RWPE1 (cell line): ENCODE results near the gene ANKLE1.

ENCODE experiments used
- CTCF ChIA-PET: fragments of 350-600 bp; sonication (Branson Sonifier 250); formaldehyde crosslinking; extraction: SDS; loops from one replicate; lab custom pipeline; 2021; lab: Yijun Ruan, JAX
- POLR2A ChIA-PET: fragments of 400-600 bp; formaldehyde crosslinking; extraction: SDS; loops from one replicate; lab custom pipeline; 2020; ENCODE audit warnings: antibody characterized with exemption; ENCODE audit not compliant: low non-redundant PET; lab: Yijun Ruan, JAX
- DNase-seq: peaks from one replicate; pipeline ENCODE4 v3.0.0; 2012; ENCODE audit warnings: low spot score
- H3K27ac ChIP-seq: fragments of 450-650 bp; 2 replicates; pipeline ENCODE4 v1.5.1; 2017
- CTCF ChIP-seq: fragments of 450-650 bp; conservative IDR thresholded peaks from 2 replicates; pipeline ENCODE4 v1.5.1; 2017; ENCODE audit warnings: low read depth, mild to moderate bottlenecking

ANKLE1 gene

GRCh38 chr19:17243211-17243829, 38.4 kb upstream of the ANKLE1 start:
- CTCF ChIA-PET, result interaction anchor here (0.6 to 1.7 kb wide), 4 partner anchors 17 to 40 kb away, joined by 3 to 6 read pairs (median 3); no protein-coding TSS in a partner anchor
- peak overlapping the region; percentile 89 for H3K27ac ChIP-seq
- POLR2A ChIA-PET, result interaction anchor here (0.5 to 0.6 kb wide), 2 partner anchors 50 to 65 kb away, joined by 3 to 4 read pairs; no protein-coding TSS in a partner anchor
- no peak for DNase-seq
- no peak for TF ChIP-seq CTCF

DNA sequence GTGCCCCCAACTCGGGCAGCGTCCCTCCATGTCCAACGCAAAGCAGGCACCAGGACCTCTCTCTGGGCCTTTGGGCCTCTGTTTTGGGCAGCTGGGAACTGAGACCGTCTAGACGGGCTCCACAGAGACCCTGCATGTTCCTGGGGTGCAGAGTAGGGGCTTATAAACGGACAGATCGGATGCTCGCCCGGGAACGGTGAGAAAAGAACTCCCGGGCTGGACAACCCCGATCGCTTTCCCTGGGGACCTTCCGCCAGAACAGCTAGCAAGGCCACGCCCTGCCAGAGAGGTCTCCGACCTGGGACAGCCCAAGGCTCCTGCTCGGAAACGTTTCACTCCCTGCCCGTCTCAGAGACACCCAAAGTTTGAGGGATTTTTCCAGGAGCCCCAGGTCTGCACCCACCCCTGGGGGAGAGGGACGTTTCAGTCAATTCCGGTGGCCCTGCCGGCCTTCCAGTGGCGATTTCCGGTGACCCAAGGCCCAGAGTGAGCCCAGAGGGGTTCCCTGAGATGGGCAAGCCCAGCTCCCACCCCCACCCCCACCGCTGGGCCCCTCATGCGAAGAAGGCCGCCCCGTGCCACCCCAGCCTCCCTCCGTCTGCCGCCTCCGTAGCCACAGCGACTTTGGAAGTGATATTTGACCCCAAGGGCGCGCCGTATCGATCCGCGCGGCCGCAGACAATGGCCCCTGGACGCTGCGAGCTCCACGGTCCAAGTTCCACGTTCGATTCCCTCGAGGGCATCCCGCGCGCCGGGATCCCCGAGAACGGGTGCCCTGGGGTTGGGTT, 37.7 kb upstream of the ANKLE1 start:
- TF ChIP-seq CTCF, result no peak
- peak; percentile 45 for DNase-seq
- peak overlapping the region; percentile 89 for H3K27ac ChIP-seq
- POLR2A ChIA-PET, result interaction anchor here (0.5 to 1.1 kb wide), 3 partner anchors 8 to 64 kb away, joined by 3 to 4 read pairs (median 3); no protein-coding TSS in a partner anchor
- CTCF ChIA-PET, result interaction anchor here (0.6 to 1.7 kb wide), 2 partner anchors 16 to 17 kb away, joined by 3 to 6 read pairs; no protein-coding TSS in a partner anchor

DNA sequence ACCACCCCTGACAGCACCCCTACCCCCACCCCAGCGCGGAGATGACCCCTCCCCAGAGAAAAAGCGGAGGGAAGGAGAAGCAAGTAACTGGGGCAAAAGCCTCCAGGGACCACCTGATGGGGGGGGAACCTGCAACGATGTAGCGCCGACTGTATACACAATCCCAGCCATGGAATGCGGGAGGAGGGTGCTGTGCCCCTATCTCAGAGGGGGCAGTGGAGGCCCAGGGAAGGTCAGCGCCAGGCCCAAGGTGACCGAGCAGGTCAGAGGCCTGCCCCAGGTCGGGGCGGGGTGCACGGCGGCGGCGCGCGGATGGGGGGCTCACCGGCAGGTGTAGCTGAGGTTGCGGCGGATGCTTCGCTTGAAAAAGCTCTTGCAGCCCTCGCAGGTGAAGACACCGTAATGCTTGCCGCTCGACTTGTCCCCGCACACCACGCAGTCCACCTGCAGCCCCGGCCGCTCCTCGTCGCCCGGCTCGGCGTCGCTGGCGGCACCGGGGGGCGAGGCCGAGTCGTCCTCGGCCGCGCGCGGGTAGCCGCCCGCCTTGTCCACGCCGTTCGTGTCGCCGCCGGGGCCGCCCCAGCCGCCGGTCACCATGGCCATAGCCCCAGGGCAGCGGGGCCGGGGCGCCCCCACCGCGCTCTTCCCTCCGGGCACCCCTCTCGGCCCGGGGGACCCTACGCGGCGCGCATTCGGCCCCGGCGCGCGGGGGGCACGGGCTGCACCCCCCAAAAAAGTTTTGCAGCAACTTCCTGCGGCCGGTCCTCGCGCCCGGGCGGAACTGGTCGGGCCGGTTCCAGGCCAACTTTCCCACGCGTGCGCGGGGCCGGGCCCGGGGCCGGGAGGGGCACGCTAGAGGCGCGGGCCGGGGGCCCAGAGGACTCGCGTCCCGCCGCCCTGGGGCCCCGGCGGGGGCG, 36.8 kb upstream of the ANKLE1 start:
- TF ChIP-seq CTCF, result no peak
- DNase-seq, result no peak
- ChIA-PET POLR2A (interaction anchor here (1.1 kb wide), 1 partner anchor 9 kb away, joined by 3 read pairs; no protein-coding TSS in a partner anchor), CTCF (no interaction called here)
- H3K27ac ChIP-seq, result peak overlapping the region; percentile 89

DNA sequence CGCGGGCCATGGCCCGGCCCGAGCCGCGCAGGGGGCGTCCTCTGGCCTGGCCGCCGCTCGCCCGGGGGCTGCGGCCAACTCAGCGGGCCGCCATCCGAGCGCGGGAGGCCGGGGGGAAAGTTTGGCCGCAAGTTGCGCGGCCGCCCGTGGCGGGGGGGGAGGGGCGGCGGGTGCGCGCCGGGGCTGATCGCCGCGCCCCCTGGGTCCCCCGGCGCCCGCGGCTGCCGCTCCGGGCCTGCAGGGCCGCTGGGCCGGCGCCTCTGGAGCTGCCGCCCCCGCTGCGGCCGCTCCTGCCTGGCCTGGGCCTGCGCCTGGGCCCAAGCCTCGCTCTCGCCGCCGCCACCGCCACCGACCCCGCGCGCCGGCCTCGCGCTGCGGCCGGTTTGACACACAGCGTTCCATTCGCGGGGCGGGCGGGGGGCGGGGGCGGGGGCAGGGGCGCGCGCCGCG, 36.1 kb upstream of the ANKLE1 start, which contains the start of gene NR2F6:
Gene NR2F6, minus strand, starts transcription at position 385 of the 450 bp plus-strand sequence. CDS start 699 bp downstream, outside the sequence.
- no peak for TF ChIP-seq CTCF
- CTCF ChIA-PET, result no interaction called here
- DNase-seq, result no peak
- H3K27ac ChIP-seq, result peak within 1 kb of the TSS; percentile 89
- POLR2A ChIA-PET, result no interaction called here

GRCh38 chr19:17246681-17247425, 34.8 kb upstream of the ANKLE1 start:
- H3K27ac ChIP-seq, result peak overlapping the region; percentile 89
- CTCF ChIA-PET, result no interaction called here
- no peak for DNase-seq
- POLR2A ChIA-PET, result no interaction called here
- no peak for TF ChIP-seq CTCF
